ENCODE results near the gene KCNJ6.

GRCh38 chr21:37561506-37561905 is 354.8 kb downstream of the KCNJ6 start:
- no peak for TF ChIP-seq CTCF (IDR thresholded peaks at IDR 0.05 in 2 of 3, conservative IDR thresholded peaks at IDR 0.05 in 1 of 3; ENCODE audit: borderline replicate concordance in 1 of 3, insufficient read depth in 1 of 3, low read depth in 2 of 3, low read length in 2 of 3)
- no peak for TF ChIP-seq MAX (IDR thresholded peaks at IDR 0.05)
- TF ChIP-seq POLR2A (IDR thresholded peaks at IDR 0.05; ENCODE audit: borderline replicate concordance, extremely low read depth, insufficient read depth, insufficient read length), result no peak
- TF ChIP-seq POLR2AphosphoS5 (IDR thresholded peaks at IDR 0.05; ENCODE audit: low read depth, low read length), result no peak
- TF ChIP-seq EZH2 (IDR thresholded peaks at IDR 0.05), result no peak
- no peak for TF ChIP-seq YY1 (IDR thresholded peaks at IDR 0.05; ENCODE audit: extremely low read depth, insufficient replicate concordance, low read depth, low read length)
- no peak for TF ChIP-seq CEBPB (IDR thresholded peaks at IDR 0.05; ENCODE audit: low read depth)
- no peak for TF ChIP-seq JUND (IDR thresholded peaks at IDR 0.05)
- TF ChIP-seq FOSL1 (IDR thresholded peaks at IDR 0.05; ENCODE audit: low read depth), result no peak
- TF ChIP-seq SP1 (IDR thresholded peaks at IDR 0.05; ENCODE audit: low read depth), result no peak
- TF ChIP-seq SIN3A (IDR thresholded peaks at IDR 0.05; ENCODE audit: low read depth), result no peak
- no peak for TF ChIP-seq ZNF274 (IDR thresholded peaks at IDR 0.05; ENCODE audit: low read depth, low read length)
- no peak for TF ChIP-seq ZBTB33 (IDR thresholded peaks at IDR 0.05; ENCODE audit: extremely low read depth, insufficient replicate concordance, low read length)

All from HCT116 (cell line).